Measurements from ENCODE around the gene PNPLA2.
A peak's percentile ranks its signal among the peaks of the same experiment; 100 is the strongest.

The PNPLA2 gene

DNA sequence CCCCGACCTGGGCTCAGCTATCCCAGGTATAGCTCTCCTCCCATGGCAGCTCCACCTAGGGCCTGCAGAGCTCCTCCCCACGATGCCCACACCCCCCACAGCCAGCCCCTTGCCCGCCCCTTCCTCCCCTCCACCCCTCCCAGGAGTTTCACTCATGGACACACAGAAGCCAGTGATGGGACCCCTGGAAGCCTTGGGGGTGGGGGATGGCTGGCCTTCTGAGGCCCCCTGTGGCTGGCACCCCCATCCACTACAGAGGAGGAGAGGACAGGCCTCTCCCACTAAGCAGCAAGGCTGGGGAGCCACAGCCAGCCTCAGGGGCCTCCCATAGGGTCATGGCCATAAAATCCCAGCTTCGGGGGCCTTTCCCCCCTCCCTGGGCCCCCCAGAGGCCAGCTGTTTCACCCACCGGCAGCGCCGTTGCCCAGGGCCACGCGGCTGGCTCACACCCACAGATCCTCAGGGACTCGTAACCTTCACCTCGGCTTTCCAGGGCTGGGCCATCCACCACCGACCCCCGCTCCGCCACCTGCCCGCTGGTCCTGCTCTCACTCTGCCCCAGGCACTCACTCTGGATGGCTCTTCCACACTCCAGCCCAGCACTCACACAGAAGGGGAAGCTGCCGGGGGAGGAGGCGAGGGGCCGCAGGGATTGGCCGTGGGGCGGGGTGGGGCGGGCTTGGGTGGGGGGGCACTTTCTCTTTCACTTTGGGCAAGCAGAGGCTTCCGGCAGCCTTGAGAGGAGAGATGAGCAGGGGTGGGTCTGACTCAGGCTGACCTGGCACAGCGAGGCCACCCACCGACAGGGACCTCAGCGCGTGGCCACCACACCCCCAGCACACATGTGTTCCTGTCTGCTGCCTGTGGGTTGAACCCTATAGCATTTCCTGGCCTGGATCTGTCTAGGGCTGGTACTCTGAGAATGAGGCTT is 22.8 kb upstream of the PNPLA2 start:
- DNase-seq, result peak; percentile 81
- in situ Hi-C loops (cut with HindIII; ENCODE audit: low pct_ligation_motif_present, low pct_unique_long_range_greater_than_20kb, low sequenced_read_pairs), result no loop called here

GRCh38 chr11:796565-797295 is 22.0 kb upstream of the PNPLA2 start:
- in situ Hi-C loops (cut with HindIII; ENCODE audit: low pct_ligation_motif_present, low pct_unique_long_range_greater_than_20kb, low sequenced_read_pairs), result no loop called here
- no peak for DNase-seq

- in situ Hi-C loops (cut with HindIII; ENCODE audit: low pct_ligation_motif_present, low pct_unique_long_range_greater_than_20kb, low sequenced_read_pairs), result no loop called here
- peak; percentile 66 for DNase-seq
Measured at GRCh38 chr11:797296-798092, 21.2 kb upstream of the PNPLA2 start.

GRCh38 chr11:798093-798713 is 20.5 kb upstream of the PNPLA2 start, which contains the start of gene SLC25A22:
SLC25A22 (minus strand) TSS chr11:798281; CDS start chr11:795006, 3,275 bp downstream.
- DNase-seq, result peak; percentile 76
- in situ Hi-C loops (cut with HindIII; ENCODE audit: low pct_ligation_motif_present, low pct_unique_long_range_greater_than_20kb, low sequenced_read_pairs), result no loop called here

GRCh38 chr11:799641-800316 is 18.9 kb upstream of the PNPLA2 start:
- in situ Hi-C loops (cut with HindIII; ENCODE audit: low pct_ligation_motif_present, low pct_unique_long_range_greater_than_20kb, low sequenced_read_pairs), result no loop called here
- no peak for DNase-seq

DNA sequence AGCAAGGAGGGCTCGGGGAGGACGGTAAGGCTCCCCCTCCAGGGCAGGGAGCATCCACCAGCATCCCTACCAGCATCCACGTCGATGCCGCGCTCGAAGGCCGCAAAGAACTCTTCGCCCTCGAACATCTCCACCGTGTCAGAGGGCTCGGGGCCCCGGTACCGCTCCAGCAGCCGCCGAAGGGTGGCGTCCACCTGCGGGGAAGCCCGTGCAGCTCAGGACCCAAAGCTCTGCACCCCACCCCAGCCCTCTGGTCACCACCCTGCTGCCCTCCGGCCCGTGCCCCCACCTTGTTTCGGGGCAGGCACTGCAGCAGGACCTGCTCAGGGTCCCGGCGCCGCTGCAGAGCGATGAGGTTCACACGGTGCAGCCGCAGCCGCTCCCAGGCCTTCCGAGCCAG is 18.2 kb upstream of the PNPLA2 start:
- in situ Hi-C loops (cut with HindIII; ENCODE audit: low pct_ligation_motif_present, low pct_unique_long_range_greater_than_20kb, low sequenced_read_pairs), result no loop called here
- DNase-seq, result no peak

DNA sequence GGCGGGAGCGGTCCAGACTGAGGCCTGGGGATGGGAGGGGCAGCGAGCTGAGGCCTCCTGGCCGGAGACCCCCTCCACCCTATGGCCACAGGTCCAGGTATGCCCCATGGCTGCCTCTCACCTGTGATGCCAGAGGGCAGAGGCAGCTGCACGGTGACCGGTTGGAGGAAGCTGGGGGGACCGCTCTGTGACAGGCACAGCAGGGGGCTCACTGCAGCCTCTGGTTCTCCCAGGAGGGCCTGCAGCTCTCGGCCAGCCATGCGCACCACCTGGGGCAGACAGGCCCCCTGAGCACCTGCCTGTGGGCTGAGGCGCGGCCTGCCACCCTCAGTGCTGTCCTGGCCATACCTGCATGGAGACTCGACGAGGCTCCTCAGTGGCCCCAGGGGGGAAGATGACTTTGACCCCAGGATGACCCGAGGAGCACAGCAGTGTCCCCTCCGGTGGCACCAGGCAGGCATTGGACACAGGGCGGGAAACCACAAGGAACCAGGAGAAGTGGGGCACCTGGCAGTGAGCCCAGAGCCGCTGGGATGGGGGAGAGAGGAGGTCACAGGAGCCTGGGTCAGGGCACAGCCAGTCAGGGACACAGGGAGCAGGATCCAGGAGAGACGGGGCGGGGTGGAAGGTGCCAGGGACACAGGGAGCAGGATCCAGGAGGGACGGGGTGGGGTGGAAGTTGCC is 17.5 kb upstream of the PNPLA2 start:
- no peak for DNase-seq
- in situ Hi-C loops (cut with HindIII; ENCODE audit: low pct_ligation_motif_present, low pct_unique_long_range_greater_than_20kb, low sequenced_read_pairs), result no loop called here

GRCh38 chr11:802018-802617 is 16.6 kb upstream of the PNPLA2 start:
- DNase-seq, result no peak
- in situ Hi-C loops (cut with HindIII; ENCODE audit: low pct_ligation_motif_present, low pct_unique_long_range_greater_than_20kb, low sequenced_read_pairs), result no loop called here

GRCh38 chr11:802693-803466 is 15.8 kb upstream of the PNPLA2 start:
- DNase-seq, result no peak
- in situ Hi-C loops (cut with HindIII; ENCODE audit: low pct_ligation_motif_present, low pct_unique_long_range_greater_than_20kb, low sequenced_read_pairs), result no loop called here

DNA sequence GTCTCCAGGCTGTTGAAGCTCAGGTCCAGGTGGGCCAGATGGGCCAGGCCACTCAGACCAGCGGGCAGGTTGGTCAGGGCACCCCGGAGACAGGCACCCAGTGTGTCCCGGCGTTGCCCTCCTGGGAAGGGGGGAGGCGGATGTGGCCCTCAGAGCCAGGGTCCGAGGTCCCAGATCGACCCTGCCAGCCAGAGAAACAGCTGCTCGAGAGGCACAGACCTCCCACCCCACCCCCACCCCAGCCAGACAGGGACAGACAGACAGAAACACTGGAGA is 15.3 kb upstream of the PNPLA2 start:
- DNase-seq, result no peak
- in situ Hi-C loops (cut with HindIII; ENCODE audit: low pct_ligation_motif_present, low pct_unique_long_range_greater_than_20kb, low sequenced_read_pairs), result no loop called here

- no peak for DNase-seq
- in situ Hi-C loops (cut with HindIII; ENCODE audit: low pct_ligation_motif_present, low pct_unique_long_range_greater_than_20kb, low sequenced_read_pairs), result no loop called here
Measured at GRCh38 chr11:803770-804598, 14.7 kb upstream of the PNPLA2 start.

- DNase-seq, result no peak
- in situ Hi-C loops (cut with HindIII; ENCODE audit: low pct_ligation_motif_present, low pct_unique_long_range_greater_than_20kb, low sequenced_read_pairs), result no loop called here
Measured at GRCh38 chr11:804599-804964, 14.1 kb upstream of the PNPLA2 start.

DNA sequence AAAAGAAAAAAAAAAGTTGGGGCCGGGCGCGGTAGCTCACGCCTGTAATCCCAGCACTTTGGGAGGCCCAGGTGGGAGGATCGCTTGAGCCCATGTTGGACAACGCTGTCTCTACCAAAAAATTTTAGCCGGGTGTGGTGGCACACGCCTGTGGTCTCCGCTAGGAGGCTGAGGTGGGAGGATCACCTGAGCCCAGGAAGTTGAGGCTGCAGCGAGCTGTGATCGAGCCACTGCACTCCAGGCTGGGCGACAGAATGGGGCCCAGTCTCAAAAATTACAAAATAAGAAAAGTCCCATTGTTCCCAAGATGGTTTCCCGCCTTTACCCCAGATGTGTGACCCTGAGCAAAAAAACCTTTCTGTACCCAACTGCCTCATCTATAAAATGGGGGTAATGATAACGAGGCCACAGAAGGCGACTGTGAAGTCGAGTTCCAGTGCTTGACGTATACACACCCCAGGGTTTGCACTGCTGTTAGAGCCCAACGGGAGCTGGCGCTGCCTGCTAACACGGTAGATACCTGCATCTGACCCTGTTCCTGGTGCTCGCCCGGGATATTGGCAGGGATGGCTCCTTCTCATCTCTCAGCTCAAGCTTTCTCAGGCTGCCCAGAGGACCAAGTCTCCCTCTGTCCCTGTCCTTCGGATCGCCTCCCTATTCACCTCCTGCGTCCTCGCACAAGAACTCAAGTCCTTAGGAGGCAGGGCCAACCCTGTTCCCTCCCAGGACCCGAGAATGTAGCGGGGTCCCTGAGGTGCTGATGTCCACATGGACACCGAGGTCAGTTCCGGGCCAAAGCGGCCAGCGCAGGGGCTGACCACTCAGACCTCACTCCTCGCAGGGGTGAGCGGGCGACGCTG is 10.1 kb upstream of the PNPLA2 start:
- in situ Hi-C loops (cut with HindIII; ENCODE audit: low pct_ligation_motif_present, low pct_unique_long_range_greater_than_20kb, low sequenced_read_pairs), result no loop called here
- peak; percentile 83 for DNase-seq

- in situ Hi-C loops (cut with HindIII; ENCODE audit: low pct_ligation_motif_present, low pct_unique_long_range_greater_than_20kb, low sequenced_read_pairs), result no loop called here
- peak; percentile 93 for DNase-seq
Measured at GRCh38 chr11:809287-810039, 9.3 kb upstream of the PNPLA2 start, which contains the start of gene RPLP2. RPLP2 (plus strand) TSS chr11:809967; CDS start chr11:810235, 268 bp downstream.

Data from ACHN (cell line).